GM19035 (cell line): Measurements from ENCODE around the gene NKAIN2.

ENCODE experiments used
- ATAC-seq: cut with Tn5 transposase; IDR thresholded peaks from one replicate; pipeline ENCODE4 v1.9.1; 2021; ENCODE audit not compliant: unreplicated experiment

The NKAIN2 gene

GRCh38 chr6:124868481-124868880, 1064.8 kb downstream of the NKAIN2 start:
- no peak for ATAC-seq

- ATAC-seq, result no peak
Observed at GRCh38 chr6:124869416-124869815, 1065.8 kb downstream of the NKAIN2 start.

GRCh38 chr6:124870611-124871459, 1067.2 kb downstream of the NKAIN2 start:
- no peak for ATAC-seq

GRCh38 chr6:124872361-124873065, 1068.8 kb downstream of the NKAIN2 start:
- peak; percentile 77 for ATAC-seq

- peak; percentile 15 for ATAC-seq
Observed at GRCh38 chr6:124873066-124873410, 1069.4 kb downstream of the NKAIN2 start.
